Measurements from ENCODE around the gene NGRN. TPM values are rescaled to one million over a fixed set of nuclear protein-coding genes. Genes with fewer than 3 reads are reported as not detected.
"Not testable (repeated sequence)": the region's sequence is repeated elsewhere in the genome, so short reads cannot be mapped to it uniquely, and the experiment has no call there.

NGRN gene
- total and polyA plus RNA-seq, 2 of the 4 experiments (the other 2 are of a cell fraction): 39.6 to 46.2 TPM

- peaks cover 2 to 5% of the 10 kb centered on the region in 2 experiments for H3K79me1 ChIP-seq (ENCODE audit: low read depth in 1 of 2, low read length in 2 of 2)
- no CpG with 5 or more reads among the region's 5 CpGs for WGBS, 2 experiments (ENCODE audit: extremely low coverage in 2 of 2, insufficient read length in 1 of 2)
- H3K36me3 ChIP-seq (ENCODE audit: control insufficient read depth, insufficient read depth, low read length): no peaks in the 10 kb centered on the region
- H2BK5ac ChIP-seq (ENCODE audit: low read depth, low read length, poor library complexity, severe bottlenecking): no peak overlapping the region
- no peak overlapping the region for H2BK15ac ChIP-seq (ENCODE audit: low read depth, low read length)
- no peak overlapping the region for H3K4me3 ChIP-seq (ENCODE audit: insufficient read depth, low read depth, low read length)
- peaks cover under 1% of the 10 kb centered on the region for H3K4me1 ChIP-seq (ENCODE audit: control insufficient read depth, insufficient read depth, low read length)
- no peak overlapping the region for H2AFZ ChIP-seq (replicated peaks; ENCODE audit: low read length, poor library complexity)
- ChIA-PET CTCF (no interaction called here), POLR2A (ENCODE audit: unreplicated experiment) (no interaction called here)
- H2AK9ac ChIP-seq (replicated peaks; ENCODE audit: low read depth, low read length, poor library complexity): no peak overlapping the region
- dilution Hi-C loops (cut with HindIII; ENCODE audit: low sequenced_read_pairs, unreplicated experiment): no loop called here
- ATAC-seq (ENCODE audit: low read depth) (no peak), DNase-seq (peak; percentile 10)
- H3K27me3 ChIP-seq (ENCODE audit: control insufficient read depth, insufficient read depth, low read length): peaks cover 13% of the 10 kb centered on the region
- H3K14ac ChIP-seq (replicated peaks; ENCODE audit: low read depth, low read length): no peak overlapping the region
- no peak overlapping the region for H4K91ac ChIP-seq (ENCODE audit: insufficient read depth, low read depth, low read length)
- no TSS peak for BruUV-seq (replicated peaks)
- TF ChIP-seq RFX5 (IDR thresholded peaks at IDR 0.05; ENCODE audit: low read depth, low read length) (peak; percentile 15; the same call in 1 of the 2 replicates), BHLHE40 (IDR thresholded peaks at IDR 0.05; ENCODE audit: low read depth, low read length) (no peak), CHD1 (IDR thresholded peaks at IDR 0.05; ENCODE audit: low read depth, low read length) (no peak)
- no peaks in the 10 kb centered on the region for H3K9me3 ChIP-seq (ENCODE audit: control insufficient read depth, insufficient read depth, low read length)
- H2BK20ac ChIP-seq (ENCODE audit: low read depth, low read length): no peak overlapping the region
- H3K18ac ChIP-seq (ENCODE audit: low read depth, low read length): no peak overlapping the region
- no peak overlapping the region for H3K4ac ChIP-seq (ENCODE audit: low read depth, low read length)
- peaks cover 5% of the 10 kb centered on the region for H3K9me1 ChIP-seq (ENCODE audit: insufficient read depth, low read length)
- no peak overlapping the region for H3K4me2 ChIP-seq (ENCODE audit: low read depth, low read length)
- intact Hi-C loops (cut with micrococcal nuclease): no loop called here
- in situ Hi-C loops (cut with MboI; ENCODE audit: low sequenced_read_pairs): no loop called here
- H3K56ac ChIP-seq (ENCODE audit: extremely low read depth, insufficient read depth, low read length): no peak overlapping the region
- H2AK5ac ChIP-seq (ENCODE audit: low read depth, low read length): no peak overlapping the region
- no peak overlapping the region for H4K5ac ChIP-seq (ENCODE audit: low read depth, low read length)
- no peak overlapping the region for H4K8ac ChIP-seq (ENCODE audit: low read depth in 2 of 2, low read length in 2 of 2)
- H4K20me1 ChIP-seq (ENCODE audit: insufficient read depth, low read length): no peaks in the 10 kb centered on the region
- no peak overlapping the region for H3K9ac ChIP-seq (ENCODE audit: low read depth, low read length)
- H3K23ac ChIP-seq (ENCODE audit: low read depth, low read length): no peak overlapping the region
- no peak overlapping the region for H3K27ac ChIP-seq (ENCODE audit: insufficient read depth, low read length)
- H2BK120ac ChIP-seq (ENCODE audit: low read depth, low read length): no peak overlapping the region
These were observed 5.9 kb upstream of the NGRN start for GRCh38 chr15:90259524-90259923.

GRCh38 chr15:90260731-90261130 lies 4.7 kb upstream of the NGRN start:
- H4K5ac ChIP-seq (ENCODE audit: low read depth, low read length); H2BK20ac ChIP-seq (ENCODE audit: low read depth, low read length); H3K27me3 ChIP-seq (ENCODE audit: control insufficient read depth, insufficient read depth, low read length); H2BK120ac ChIP-seq (ENCODE audit: low read depth, low read length); CTCF ChIA-PET; H2BK5ac ChIP-seq (ENCODE audit: low read depth, low read length, poor library complexity, severe bottlenecking); BruUV-seq (replicated peaks); H3K9ac ChIP-seq (ENCODE audit: low read depth, low read length); DNase-seq; H3K9me3 ChIP-seq (ENCODE audit: control insufficient read depth, insufficient read depth, low read length); H3K36me3 ChIP-seq (ENCODE audit: control insufficient read depth, insufficient read depth, low read length); H4K91ac ChIP-seq (ENCODE audit: insufficient read depth, low read depth, low read length); H2AFZ ChIP-seq (replicated peaks; ENCODE audit: low read length, poor library complexity); H2AK9ac ChIP-seq (replicated peaks; ENCODE audit: low read depth, low read length, poor library complexity); H2AK5ac ChIP-seq (ENCODE audit: low read depth, low read length); H3K4me3 ChIP-seq (ENCODE audit: insufficient read depth, low read depth, low read length); H3K14ac ChIP-seq (replicated peaks; ENCODE audit: low read depth, low read length); H3K9me1 ChIP-seq (ENCODE audit: insufficient read depth, low read length); H4K20me1 ChIP-seq (ENCODE audit: insufficient read depth, low read length); intact Hi-C loops (cut with micrococcal nuclease); H3K27ac ChIP-seq (ENCODE audit: insufficient read depth, low read length); ATAC-seq (ENCODE audit: low read depth); dilution Hi-C loops (cut with HindIII; ENCODE audit: low sequenced_read_pairs, unreplicated experiment); H3K4me2 ChIP-seq (ENCODE audit: low read depth, low read length); POLR2A ChIA-PET (ENCODE audit: unreplicated experiment); H3K56ac ChIP-seq (ENCODE audit: extremely low read depth, insufficient read depth, low read length); H2BK15ac ChIP-seq (ENCODE audit: low read depth, low read length); H3K18ac ChIP-seq (ENCODE audit: low read depth, low read length); H3K4ac ChIP-seq (ENCODE audit: low read depth, low read length); in situ Hi-C loops (cut with MboI; ENCODE audit: low sequenced_read_pairs); H3K23ac ChIP-seq (ENCODE audit: low read depth, low read length); H4K8ac ChIP-seq (ENCODE audit: low read depth in 2 of 2, low read length in 2 of 2); H3K4me1 ChIP-seq (ENCODE audit: control insufficient read depth, insufficient read depth, low read length): not testable (repeated sequence)
- no CpG with 5 or more reads among the region's 6 CpGs for WGBS, 2 experiments (ENCODE audit: extremely low coverage in 2 of 2, insufficient read length in 1 of 2)
- H3K79me1 ChIP-seq (ENCODE audit: low read depth in 1 of 2, low read length in 2 of 2): peaks cover 6 to 13% of the 10 kb centered on the region in 2 experiments
